Endometrial microvascular endothelial cells (primary cell): ENCODE data around the gene SMTN. TPM values are rescaled to one million over a fixed set of nuclear protein-coding genes. Genes with fewer than 3 reads are reported as not detected.
"Not testable (repeated sequence)": the region's sequence is repeated elsewhere in the genome, so short reads cannot be mapped to it uniquely, and the experiment has no call there.

ENCODE experiments used
- in situ Hi-C: cut with HindIII; loops from 2 replicates; pipeline ENCODE4 v1.10.0; 2017; ENCODE audit warnings: low sequenced_read_pairs, low pct_unique_long_range_greater_than_20kb; ENCODE audit errors: inconsistent ontology term
- total RNA-seq: library from RNA; depleted of rRNA; stranded (reverse); fragments of >200 nt; gene quantifications from one replicate; pipeline ENCODE4 v1.2.3, GENCODE V29; 2015; ENCODE audit errors: inconsistent ontology term

The SMTN gene
- 275 TPM for total RNA-seq

DNA sequence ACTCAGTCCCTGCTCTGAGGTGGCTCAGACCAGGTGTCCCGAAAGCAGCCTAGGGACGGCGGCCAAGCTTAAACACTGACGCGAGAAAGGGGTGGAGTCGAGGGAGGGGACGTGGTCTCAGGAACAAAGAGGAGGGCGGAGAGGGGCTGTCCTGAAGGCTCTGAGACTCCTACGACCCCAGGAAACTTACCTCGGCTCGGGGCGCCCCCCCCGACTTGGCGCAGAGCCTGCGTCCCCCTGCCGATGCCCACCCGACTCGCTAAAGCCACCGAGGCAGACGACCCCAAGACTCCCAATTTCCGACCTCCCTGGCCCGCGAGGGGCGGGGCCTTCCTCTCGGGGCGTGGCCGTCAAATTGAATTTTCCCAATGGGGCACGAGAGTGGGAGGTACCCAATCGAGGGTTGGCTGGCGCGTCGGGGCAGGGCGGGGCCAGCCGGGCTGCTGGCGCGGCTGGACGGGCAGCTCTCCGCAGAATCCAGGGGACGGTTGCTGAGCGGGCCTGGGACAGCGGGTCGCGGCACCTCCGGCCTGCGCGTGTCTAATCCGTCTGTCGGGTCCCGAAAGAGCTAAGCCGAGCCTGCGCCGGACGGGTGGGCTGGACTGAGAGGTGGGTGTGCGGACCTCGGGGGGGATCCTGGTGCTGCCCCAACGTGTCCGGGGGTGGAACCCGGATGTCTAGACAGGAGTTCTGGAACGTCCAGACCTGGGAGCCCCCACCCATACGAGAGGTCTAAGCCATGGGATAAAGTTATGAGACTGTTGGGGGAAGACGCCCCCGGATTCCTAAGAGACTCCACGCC is at the start of gene SMTN:
Gene SMTN (plus strand): TSS at position 471 of the 802 bp plus-strand sequence. CDS start 1,941 bp downstream, outside the sequence.
- in situ Hi-C loops, result no loop called here

DNA sequence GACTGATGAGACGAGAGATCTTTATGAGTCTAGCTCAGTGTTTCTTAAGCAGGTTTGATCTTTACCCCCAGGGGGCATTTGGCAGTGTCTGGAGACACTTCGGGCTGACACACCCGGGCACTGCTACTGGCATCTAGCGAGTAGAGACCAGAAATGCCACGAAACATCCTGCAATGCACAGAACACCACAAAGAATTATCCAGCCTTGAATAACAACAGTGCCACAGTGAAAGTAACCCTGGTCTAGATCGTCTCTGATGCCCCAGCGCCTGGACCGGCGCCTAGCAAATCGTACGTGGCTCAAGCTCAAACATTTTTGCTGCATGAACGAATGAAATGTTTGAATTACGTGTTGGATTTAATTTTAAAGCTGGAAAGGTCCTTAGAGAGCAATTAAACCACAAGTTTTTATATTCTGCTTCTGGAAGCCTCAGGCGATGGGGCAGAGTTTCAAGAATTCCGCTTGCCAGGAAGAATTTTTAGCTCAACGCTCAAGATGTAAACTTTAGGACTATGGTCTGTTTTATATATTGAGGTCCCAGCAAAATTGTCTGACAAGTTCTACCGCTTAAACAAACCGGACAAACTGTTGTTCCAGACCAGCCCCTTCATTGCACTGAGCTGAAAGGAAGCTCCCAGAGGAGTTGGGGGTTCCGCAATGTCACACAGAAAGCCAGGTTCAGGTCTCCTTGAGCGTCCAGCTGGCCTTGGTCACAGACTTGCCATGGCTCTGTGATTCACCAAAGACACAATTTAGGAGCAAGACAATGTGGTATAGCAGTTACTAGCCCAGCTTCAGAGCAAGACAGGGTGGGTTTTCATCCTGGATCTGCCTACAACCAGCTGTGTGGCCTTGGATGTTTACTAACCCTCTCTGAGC is 44.2 kb upstream of the SMTN start:
- in situ Hi-C loops, result no loop called here

DNA sequence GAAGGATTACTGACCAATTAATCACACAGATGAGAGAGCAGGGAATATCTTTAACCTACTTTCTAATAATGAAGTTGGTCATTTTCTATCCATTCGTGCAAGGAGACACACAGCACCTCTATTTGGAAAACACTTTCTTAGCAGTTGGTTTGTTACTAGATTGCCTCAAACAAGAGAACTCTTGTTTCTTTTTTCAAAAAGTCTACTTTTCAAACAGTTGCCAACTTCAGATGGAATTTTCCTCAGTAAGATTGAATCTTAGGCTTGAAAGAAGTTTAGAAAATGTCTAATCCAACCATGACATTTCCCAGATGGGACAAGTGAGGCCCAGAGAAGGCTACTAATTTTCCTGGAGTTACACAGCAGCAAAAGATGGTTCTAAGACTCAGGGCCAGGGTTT is 42.4 kb upstream of the SMTN start:
- in situ Hi-C loops, result no loop called here

DNA sequence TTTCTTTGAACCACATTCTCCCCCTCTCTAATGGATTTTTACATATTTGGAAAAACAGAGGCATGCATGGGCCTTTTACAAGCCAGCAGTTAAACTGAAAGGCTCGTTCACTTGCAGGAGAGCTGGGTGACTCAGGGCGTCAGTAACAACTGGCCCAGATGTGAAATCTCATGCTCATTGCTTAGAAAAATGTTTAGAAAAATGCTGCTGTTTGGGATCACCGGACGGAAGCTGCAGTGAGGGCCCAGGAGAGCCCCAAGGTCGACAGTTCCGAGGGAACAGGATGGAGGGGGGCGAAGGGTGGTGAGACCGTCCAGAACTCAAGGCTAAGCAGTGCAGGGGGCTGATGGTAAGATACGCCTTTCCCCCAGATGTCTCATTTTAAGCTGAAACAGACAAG is 41.7 kb upstream of the SMTN start:
- in situ Hi-C loops, result no loop called here

DNA sequence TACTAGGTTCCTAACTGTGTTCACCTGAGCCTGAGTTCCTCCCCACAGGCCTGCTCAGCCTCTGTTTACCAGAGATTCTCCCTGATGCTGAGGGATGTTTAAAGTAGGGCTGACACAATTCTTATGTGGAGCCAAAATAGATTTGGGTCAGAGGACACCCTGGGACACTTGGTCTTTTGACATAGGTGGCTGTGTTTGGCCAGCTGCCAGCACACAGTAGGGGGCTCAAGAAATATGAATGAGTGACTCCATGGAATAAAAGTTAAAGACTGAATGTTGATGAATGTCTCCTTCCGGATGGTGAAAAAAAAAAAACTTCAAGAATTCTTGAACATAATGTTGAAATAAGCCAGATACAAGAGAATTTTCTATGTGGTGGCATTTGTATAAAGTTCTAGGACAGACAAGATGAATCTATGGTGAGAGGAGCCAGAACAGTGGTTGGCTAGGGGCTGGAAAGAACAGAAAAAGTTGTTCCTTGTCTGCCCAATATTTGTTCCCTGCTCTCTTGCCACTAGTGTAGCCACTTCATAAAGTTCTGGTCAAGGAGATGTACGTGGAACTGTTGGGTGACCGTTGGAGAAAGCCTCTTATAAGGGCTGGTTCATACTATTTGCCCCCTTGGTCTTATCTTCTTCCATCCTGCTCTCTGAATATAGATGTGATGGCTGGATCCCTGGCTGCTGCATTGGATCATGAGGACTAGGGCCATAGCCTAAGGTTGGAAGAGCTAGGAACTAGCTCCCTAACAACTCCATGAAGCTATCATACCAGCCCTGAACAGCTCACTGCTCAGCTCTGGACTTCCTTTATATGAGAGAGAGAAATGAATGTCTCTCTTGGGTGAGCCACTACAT is 40.3 kb upstream of the SMTN start:
- in situ Hi-C loops, result no loop called here

DNA sequence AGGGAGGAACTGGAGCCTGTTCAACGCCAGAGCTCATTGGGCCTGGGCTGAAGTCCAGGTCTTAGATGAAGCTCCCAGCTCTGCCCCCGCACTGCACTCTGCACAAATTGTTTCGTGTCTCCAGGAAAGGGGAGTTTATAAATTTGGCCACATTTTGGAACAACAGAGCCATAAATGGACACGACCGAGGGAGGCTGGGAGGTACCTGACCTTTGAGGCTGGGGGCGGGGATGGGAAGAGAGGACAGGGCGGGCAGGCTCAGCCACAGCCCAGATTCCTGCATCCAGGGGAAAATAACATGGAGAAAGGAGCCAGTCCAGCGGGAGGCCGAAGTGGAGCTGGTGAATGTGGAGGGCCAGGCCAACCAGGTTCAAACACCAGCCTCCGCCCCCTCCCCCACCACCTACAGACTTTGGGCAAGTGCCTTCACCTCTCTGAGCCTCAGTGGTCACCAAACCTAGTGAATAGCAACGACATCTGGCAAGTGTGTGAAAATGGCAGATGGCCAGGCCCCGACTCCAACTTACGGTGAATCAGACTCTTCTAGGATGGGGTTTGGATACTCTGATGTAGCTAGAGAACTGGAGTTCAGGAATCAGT is 36.8 kb upstream of the SMTN start:
- in situ Hi-C loops, result no loop called here

DNA sequence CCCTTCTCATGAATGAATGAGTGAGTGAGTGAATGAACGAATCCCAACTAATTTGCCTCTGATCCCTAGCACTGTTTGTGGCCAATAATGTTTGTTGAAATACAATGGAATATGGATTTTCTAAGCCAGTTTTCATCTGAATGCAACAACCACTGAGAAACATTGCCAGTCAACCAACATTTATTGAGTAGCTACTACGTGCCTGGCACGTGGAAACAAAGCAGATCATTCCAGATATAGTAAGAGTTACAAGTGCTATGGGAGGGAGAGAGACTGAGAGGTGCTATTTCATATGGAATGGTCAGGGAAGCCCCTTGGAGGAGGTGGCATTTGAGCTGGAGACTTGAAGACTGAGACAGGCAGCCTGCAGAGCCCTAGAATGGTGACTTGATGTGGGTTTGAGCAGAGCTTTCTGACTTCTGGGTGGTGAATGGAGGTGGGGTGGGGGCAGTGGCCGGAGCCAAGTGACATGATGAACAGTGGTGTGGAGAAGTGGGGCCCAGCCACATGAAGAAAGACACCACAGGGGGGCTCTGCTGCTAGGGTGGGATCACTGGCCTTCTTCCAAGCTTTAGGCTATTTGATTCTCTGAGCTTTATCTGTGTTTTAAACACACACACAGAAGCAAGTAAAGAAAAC is 35.1 kb upstream of the SMTN start:
- in situ Hi-C loops, result no loop called here

DNA sequence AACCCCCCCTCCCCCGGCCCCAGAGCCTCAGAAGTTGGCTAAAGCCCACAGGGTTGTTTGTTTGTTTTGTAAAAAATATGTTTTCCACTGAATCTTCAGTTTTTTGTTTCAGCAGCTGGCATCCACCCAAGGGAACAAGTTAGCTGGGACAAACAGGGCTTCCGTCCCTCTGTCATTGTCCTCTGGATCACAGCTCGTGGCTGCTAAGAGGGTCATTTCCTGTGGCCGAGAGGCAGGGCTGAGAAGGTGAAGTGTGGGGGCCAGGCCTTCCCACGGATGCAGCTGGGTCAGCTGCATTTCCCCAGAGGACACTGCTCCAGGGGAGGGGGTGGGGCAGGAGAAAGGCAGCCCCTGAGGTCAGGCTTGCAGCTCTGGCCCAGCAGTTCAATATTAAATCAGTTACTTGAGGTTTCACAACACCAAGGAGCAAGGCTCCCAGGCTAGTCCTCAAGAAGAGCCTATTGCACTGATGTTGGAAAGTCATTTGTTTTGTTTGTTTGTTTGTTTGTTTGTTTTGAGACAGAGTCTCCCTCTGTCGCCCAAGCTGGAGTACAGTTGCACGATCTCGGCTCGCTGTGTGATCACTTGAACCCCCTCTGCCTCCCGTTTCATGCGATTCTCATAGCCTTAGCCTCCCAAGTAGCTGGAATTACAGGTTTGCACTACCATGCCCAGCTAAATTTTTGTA is 34.4 kb upstream of the SMTN start:
- in situ Hi-C loops, result no loop called here

DNA sequence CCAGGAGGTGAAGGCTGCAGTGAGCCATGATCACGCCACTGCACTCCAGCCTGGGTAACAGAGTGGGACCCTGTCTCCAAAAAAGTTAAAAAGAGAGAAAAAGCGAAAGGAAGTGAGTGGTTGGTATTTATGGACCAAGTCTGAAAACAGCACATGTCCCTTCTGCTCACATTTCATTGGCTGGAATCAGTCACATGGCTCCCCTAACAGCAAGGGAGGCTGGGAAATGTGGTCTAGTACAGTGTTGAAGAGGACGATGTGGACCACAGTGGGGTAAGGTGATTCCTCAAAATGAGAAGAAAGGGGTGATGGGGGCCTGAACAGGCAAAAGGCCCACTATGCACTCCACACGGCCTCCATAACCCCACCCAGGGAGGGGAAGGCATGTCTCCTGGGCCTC is 32.5 kb upstream of the SMTN start:
- in situ Hi-C loops, result no loop called here

DNA sequence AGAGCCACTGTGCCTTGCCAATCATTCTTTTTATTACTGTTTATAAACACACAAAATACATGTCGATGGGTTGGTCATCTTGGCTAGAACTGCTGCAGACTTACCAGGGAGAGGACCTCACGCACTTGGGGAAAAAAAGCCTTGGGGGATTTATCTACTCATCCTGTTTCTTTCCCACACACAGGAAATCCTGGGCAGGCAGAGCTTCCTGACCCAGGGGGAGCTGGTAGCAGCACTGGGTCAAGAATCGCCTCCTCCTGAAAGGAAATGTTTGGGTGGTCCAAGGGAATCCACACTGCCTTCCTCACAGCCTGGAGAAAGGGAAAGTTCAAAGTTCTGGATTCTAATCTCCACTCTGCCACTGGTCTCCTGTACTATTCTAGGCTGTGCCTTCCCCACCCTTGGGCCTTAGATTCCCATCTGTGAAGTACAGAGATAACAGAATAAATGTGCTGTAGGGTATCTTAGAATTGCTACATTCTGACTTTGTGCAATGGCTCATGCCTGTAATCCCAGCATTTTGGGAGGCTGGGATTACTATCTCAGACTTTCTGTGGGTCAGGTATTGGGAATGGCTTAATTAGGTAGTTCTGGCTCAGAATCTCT is 31.2 kb upstream of the SMTN start:
- in situ Hi-C loops, result no loop called here

DNA sequence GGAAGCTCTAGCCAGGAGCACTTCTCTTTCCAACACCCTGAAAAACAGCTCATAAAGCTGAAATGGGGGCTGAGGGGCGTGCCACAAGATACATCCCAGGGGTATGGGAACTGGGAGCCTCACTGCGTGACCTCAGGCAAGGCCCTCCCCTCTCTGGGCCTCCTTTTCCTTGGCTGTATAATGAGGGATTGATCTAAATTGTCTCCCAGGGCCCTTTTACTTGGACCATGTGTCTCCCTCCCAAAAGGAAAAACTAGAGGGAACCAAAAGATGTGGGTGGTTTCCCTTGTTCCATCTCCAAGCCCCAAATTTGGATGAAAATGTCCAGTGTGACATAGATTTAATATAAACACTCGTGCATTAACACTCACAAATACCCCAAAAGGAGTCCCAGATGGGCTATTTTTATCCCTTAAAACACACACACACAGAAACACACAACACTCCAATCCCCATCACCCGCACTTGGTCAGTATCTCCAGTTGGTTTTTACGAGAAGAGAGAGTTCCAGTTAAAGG is 25.9 kb upstream of the SMTN start:
- in situ Hi-C loops, result no loop called here

DNA sequence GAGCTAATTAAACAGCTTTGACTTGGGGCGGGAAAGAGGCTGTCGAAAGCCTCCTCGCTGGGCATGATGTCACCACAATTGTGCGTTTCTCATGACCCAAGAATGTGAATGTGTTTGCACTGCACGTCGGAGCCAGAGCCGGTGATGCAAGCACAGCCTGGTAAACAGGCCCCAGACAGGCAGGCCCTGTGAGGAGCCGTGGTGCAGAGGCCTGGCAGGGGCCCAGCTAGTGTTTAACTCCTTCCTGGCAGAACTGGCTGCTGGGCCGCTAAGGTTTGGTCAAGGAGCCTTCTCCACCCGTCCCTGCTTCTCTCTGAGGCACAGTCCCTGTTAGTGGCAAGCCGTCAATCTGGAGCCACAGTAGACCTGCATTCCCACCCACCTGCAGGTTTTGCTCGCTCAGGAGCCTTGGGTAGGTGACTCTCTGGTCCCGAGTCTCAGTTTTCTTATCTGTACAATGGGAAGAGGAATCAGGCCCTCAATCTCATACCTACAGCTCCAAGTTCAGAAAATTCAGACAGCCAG is 25.4 kb upstream of the SMTN start:
- in situ Hi-C loops, result no loop called here

DNA sequence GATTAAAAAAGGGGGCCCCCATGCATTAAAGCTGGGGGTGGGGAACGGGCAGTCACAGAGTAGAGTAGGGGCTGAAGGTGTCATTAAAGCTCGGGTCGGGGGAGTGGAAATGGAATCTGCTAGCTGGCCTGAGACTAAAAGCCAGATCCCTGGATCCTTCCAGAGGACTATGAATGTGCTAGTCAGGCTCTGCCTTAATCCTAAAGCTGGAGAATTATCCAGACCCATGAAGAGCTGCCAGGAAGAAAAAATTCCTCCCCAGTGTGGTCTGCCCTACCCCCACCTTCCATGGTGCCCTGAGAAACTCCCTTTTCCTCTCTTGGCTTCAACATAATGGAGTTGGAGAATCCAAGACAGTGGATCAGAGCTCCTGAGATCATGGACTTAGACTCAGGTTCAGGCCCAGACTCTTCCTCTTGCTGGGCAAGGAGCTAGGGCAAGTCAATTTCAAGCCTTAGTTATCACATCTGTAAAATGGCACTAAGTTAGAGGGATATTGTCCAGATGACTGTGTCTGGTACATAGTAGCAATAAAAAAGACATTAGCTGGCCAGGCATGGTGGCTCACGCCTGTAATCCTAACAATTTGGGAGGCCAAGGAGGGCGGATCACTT is 24.0 kb upstream of the SMTN start:
- in situ Hi-C loops, result no loop called here

DNA sequence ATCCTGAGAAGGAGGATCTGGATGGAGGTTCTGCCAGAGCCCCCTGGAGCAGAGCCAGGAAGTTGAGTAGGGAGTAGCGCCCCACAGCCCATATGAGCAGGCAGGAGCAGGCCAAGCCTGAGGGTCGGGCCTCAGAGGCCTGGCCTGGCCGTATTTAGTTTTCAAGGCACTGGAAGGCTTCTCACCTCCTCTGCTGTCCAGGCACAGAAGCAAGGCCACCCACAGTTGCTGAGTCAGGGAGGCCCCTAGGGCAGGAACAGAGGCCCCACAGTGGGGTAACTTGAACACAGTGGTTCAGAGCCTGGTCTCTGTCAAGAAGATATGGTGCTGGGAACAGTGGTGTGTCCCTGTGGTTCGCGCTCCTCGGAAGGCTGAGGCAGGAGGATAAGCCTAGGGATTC is 21.5 kb upstream of the SMTN start:
- in situ Hi-C loops, result not testable (repeated sequence)

DNA sequence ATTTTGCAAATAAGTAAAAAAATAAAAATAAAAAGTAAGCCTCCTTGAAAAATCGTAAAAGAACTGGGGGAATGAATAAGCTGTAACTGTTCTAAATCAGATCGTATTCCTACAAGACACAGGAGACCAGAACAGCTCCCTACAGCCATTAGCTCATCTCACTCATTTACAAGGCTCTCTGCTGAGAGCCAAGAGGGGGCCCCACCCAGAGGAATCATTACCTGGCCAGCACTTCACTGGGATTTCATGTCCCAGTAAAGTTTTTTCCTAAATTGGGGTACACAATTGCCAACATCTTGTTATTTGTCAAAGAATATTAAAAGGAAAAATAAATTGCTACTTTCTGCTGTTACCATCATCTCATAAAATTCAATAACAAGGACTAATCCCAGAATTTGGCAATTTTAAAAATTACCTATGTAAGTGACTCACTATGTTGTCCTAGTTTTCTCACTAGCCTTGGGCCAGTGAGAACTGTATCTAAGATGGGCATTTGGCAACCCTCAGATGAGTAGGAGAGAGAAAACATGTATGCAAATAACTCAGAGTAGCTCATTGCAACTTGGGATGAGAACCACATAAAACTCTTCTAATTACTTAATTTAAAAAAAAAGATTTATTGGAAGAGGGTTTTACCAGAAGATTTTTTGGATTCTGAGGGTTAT is 18.4 kb upstream of the SMTN start:
- in situ Hi-C loops, result no loop called here

DNA sequence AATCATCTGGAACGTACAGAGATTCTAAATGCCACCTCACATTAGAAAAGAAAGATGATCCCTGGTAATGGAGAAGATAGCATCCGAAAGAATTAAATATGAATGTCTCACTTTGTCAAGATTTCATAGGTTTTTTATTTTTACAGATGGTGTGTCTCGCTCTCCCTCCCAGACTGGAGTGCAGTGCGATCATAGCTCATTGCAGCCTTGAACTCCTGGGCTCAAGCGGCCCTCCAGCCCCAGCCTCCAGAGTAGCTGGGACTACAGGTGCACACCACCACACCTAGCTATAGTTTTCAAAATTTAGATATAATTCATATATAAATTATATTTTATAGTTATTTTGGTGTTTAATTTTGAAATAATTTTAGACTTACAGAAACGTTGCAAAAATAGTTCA is 16.7 kb upstream of the SMTN start:
- in situ Hi-C loops, result no loop called here
